GM12801 (cell line): Measurements from ENCODE around the gene CHCHD6.

Experiments
- CTCF ChIP-seq: IDR thresholded peaks from one replicate; pipeline ENCODE4 v1.5.1; 2011; ENCODE audit warnings: control low read depth; ENCODE audit not compliant: insufficient read length; ENCODE audit errors: extremely low read depth

The CHCHD6 gene

GRCh38 chr3:126931806-126932187 is 227.8 kb downstream of the CHCHD6 start:
- no peak for TF ChIP-seq CTCF

GRCh38 chr3:126932188-126932931 is 228.3 kb downstream of the CHCHD6 start:
- TF ChIP-seq CTCF = no peak

- no peak for TF ChIP-seq CTCF
These were observed 230.0 kb downstream of the CHCHD6 start for GRCh38 chr3:126934031-126934531.

- TF ChIP-seq CTCF = no peak
These were observed 231.0 kb downstream of the CHCHD6 start for GRCh38 chr3:126934991-126935390.

GRCh38 chr3:126935756-126936509 is 231.9 kb downstream of the CHCHD6 start:
- no peak for TF ChIP-seq CTCF

GRCh38 chr3:126936853-126937425 is 232.9 kb downstream of the CHCHD6 start:
- TF ChIP-seq CTCF = no peak

GRCh38 chr3:126937533-126937932 is 233.5 kb downstream of the CHCHD6 start:
- no peak for TF ChIP-seq CTCF
